ENCODE measurements around the gene ZNF45. TPM values are rescaled to one million over a fixed set of nuclear protein-coding genes. Genes with fewer than 3 reads are reported as not detected.

Gene ZNF45
- total RNA-seq, 1 donor from 2014 or later = 13.1 TPM

- Histone ChIP-seq H4K20me1 (ENCODE audit: low read depth) (no peaks in the 10 kb centered on the region), H3K9ac (peak overlapping the region; percentile 61), H3K36me3 (peaks cover 7% of the 10 kb centered on the region), H3K4me1 (peaks cover 10% of the 10 kb centered on the region), H3K79me2 (ENCODE audit: low read depth) (peaks cover 13% of the 10 kb centered on the region), H3K4me3 (peak overlapping the region; percentile 79), H3F3A (ENCODE audit: low read depth) (no peaks in the 10 kb centered on the region), H2AFZ (replicated peaks) (peak overlapping the region; percentile 97), H3K4me2 (peak overlapping the region; percentile 80), H3K27ac (no peak overlapping the region), H3K9me3 (ENCODE audit: low read depth) (peaks cover under 1% of the 10 kb centered on the region), H3K27me3 (no peaks in the 10 kb centered on the region)
- peak overlapping the region; percentile 96 for H3K4me3 Mint-ChIP-seq
- peak; percentile 4 for DNase-seq (ENCODE audit: low spot score)
- H3K27ac Mint-ChIP-seq = peak overlapping the region; percentile 78
- no peaks in the 10 kb centered on the region for H3K27me3 Mint-ChIP-seq (ENCODE audit: insufficient read depth, low read depth)
- peaks cover 7% of the 10 kb centered on the region for H3K9me3 Mint-ChIP-seq
- no peak for TF ChIP-seq CTCF (IDR thresholded peaks at IDR 0.05)
- TF ChIP-seq EZH2phosphoT487 (IDR thresholded peaks at IDR 0.05) = no peak
- no peak for TF ChIP-seq EZH2 (IDR thresholded peaks at IDR 0.05)
- peaks cover 23% of the 10 kb centered on the region for H3K36me3 Mint-ChIP-seq
- peaks cover 10% of the 10 kb centered on the region for H3K4me1 Mint-ChIP-seq
Measured at GRCh38 chr19:43934055-43934984, 762 bp downstream of the ZNF45 start.

DNA sequence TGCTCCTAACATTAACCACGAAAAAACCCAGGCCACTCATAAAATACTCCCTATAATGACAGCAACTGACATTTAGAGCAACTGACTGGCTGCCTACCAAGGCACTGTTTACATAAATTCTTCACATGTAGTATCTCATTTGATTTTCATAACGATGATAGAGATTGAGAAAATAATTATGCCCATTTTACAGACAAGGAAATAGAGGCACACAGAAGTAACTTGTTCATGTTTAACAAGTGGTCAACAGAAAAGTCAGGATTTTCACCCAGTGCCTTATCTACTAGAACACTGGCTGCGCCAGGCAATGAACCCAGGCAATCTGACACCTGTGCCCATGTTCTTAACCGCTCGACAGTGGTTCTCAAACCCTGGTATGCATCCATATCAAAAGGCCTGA lies 6.3 kb downstream of the ZNF45 start:
- Mint-ChIP-seq H3K27ac (no peak overlapping the region), H3K27me3 (ENCODE audit: insufficient read depth, low read depth) (no peaks in the 10 kb centered on the region), H3K4me1 (peaks cover 4% of the 10 kb centered on the region), H3K9me3 (no peaks in the 10 kb centered on the region), H3K36me3 (peaks cover 63% of the 10 kb centered on the region), H3K4me3 (no peak overlapping the region)
- no peak overlapping the region for H3K4me3 ChIP-seq
- DNase-seq (ENCODE audit: low spot score) = no peak
- H3K36me3 ChIP-seq = peaks cover 7% of the 10 kb centered on the region
- no peak overlapping the region for H3K27ac ChIP-seq
- H3K9ac ChIP-seq = no peak overlapping the region
- H3K4me2 ChIP-seq = no peak overlapping the region
- no peaks in the 10 kb centered on the region for H3K27me3 ChIP-seq
- no peaks in the 10 kb centered on the region for H3F3A ChIP-seq (ENCODE audit: low read depth)
- H2AFZ ChIP-seq (replicated peaks) = no peak overlapping the region
- peaks cover 4% of the 10 kb centered on the region for H3K4me1 ChIP-seq
- TF ChIP-seq EZH2 (IDR thresholded peaks at IDR 0.05) (no peak), EZH2phosphoT487 (IDR thresholded peaks at IDR 0.05) (no peak), CTCF (IDR thresholded peaks at IDR 0.05) (no peak)
- H3K9me3 ChIP-seq (ENCODE audit: low read depth) = no peaks in the 10 kb centered on the region
- H4K20me1 ChIP-seq (ENCODE audit: low read depth) = no peaks in the 10 kb centered on the region
- peaks cover 5% of the 10 kb centered on the region for H3K79me2 ChIP-seq (ENCODE audit: low read depth)

DNA sequence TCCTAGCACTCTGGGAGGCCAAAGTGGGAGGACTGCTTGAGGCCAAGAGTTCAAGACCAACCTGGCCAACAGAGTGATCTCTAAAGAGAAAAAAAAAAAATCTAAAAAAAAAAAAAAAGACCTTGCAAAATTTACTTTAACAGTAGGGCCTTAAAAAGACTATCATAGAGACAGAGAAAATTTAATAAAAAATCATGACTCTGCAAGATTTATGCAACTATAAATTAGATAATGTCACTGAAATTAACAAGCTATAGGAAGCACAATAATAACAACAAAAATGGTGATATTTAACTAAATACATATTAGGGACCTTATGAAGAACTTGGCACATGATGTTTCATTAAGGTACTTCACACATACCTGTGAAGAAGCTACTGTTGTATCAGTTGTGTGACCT lies 11.2 kb downstream of the ZNF45 start:
- Mint-ChIP-seq H3K27ac (no peak overlapping the region), H3K27me3 (ENCODE audit: insufficient read depth, low read depth) (no peaks in the 10 kb centered on the region)
- peaks cover 27% of the 10 kb centered on the region for H3K36me3 ChIP-seq

More for the DNA sequence above, 11.2 kb downstream of the ZNF45 start:
- Histone ChIP-seq H3K4me2 (no peak overlapping the region), H3K9ac (no peak overlapping the region), H3K27me3 (no peaks in the 10 kb centered on the region), H3K9me3 (ENCODE audit: low read depth) (no peaks in the 10 kb centered on the region), H3F3A (ENCODE audit: low read depth) (no peaks in the 10 kb centered on the region), H4K20me1 (ENCODE audit: low read depth) (no peaks in the 10 kb centered on the region), H3K4me1 (no peaks in the 10 kb centered on the region), H3K27ac (no peak overlapping the region), H2AFZ (replicated peaks) (no peak overlapping the region), H3K4me3 (no peak overlapping the region), H3K79me2 (ENCODE audit: low read depth) (no peaks in the 10 kb centered on the region)
- Mint-ChIP-seq H3K36me3 (peaks cover 73% of the 10 kb centered on the region), H3K4me3 (no peak overlapping the region), H3K4me1 (no peaks in the 10 kb centered on the region), H3K9me3 (no peaks in the 10 kb centered on the region)
- TF ChIP-seq CTCF (IDR thresholded peaks at IDR 0.05) (no peak), EZH2 (IDR thresholded peaks at IDR 0.05) (no peak), EZH2phosphoT487 (IDR thresholded peaks at IDR 0.05) (no peak)
- DNase-seq (ENCODE audit: low spot score) = no peak

All from neural progenitor cell (in vitro differentiated cells).